ENCODE measurements around the gene LYRM4.

The LYRM4 gene

DNA sequence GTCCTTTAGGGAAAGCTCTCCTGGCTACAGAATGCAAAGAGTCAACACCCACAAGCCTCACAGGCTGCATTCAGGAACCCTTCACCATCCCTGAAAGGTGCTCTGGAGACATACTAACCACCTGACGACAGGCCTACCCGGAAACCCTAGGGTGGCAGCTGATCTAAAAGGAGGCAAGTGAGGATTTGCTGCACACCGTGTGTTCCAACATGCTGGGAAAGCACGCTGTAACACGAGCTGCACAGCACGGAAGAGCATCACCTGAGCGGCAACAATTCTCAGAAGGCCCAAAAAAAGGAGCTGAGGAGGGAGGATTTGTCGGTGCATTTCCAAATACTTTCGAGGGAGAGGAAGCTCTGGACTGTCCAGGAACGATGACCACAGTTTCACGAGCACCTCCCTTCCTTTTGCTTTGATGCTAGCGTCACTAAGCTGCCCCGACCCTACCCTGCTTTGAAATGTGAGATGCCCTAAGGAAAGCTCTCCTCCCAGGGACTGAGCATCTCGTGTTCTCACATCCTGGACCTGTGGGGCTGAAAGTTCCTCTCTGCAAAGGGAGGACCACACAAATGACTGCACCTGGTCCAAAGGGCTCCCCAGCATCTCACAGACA is 88.6 kb downstream of the LYRM4 start:
- no peak for DNase-seq

DNA sequence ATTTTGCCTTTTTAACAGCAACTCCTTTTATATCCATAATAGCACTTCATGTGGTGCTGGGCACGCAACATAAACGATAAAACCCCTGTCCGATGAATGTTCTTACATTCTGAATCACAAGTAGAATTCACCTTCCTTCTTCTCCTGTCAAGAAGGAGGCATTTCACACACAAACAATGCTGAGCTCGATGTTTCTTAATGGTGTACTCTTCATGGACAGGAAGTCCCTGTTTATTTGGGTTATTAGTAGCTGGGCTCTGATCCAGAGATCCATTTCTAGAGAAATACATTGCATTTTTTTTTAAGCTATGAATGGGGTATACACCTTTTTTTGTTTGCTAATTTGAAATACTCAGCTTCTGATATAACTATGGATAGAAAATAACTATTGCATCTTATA is 93.2 kb downstream of the LYRM4 start:
- DNase-seq = no peak

DNA sequence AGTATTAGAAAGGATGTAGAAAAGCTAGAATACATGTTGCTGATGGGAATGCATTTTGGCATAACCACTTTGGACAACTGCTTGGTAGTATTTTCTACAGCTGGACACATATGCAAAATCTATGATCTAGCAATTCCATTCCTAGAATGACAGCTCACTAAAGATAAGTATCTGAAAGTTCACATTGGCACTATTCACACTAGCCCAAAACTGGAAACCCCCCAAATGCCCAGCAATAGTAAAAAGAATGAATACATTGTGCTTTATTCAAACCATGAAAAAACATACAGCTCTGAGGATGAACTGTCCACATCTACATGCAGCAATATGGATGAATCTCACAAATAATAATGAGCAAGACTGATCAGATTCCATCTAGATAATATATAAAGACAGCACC is 96.7 kb downstream of the LYRM4 start:
- DNase-seq = no peak

DNA sequence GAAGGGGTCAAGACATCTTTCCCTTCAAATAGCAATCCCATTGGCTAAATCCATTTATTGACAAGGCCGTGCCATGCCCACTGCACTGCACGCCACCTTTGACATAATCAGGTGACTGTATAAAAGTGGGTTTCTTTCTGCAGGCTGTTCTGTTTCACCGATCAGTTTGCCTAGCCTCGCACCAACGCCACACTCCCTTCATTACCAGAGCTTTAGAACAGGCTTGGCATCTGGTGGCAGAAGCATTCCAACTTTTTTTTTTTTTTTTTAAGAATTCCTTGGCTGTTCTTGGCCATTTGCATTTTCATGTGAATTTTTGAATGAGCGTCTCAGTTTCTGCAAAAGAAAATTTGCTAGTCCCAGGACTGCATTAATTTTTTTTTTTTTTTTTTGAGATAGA is 97.5 kb downstream of the LYRM4 start:
- no peak for DNase-seq

DNA sequence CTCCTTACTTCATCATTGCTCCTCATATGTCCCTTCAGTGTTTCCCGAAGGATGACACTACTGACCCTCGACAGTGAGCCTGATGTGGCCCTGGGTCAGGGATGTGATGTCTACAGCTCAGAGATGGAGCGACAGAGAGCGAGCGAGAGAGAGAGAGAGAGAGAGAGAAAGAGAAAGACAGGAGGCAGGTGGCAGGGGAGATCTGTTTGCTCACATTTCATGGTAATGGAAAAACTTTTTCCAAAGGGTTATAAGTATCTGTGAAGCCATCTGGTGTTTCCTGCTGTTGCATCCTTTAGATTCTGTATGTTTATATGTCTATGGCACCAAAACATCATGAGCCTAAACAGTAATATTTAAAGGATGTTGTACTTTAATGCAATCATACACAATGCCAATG is 98.4 kb downstream of the LYRM4 start:
- no peak for DNase-seq

DNA sequence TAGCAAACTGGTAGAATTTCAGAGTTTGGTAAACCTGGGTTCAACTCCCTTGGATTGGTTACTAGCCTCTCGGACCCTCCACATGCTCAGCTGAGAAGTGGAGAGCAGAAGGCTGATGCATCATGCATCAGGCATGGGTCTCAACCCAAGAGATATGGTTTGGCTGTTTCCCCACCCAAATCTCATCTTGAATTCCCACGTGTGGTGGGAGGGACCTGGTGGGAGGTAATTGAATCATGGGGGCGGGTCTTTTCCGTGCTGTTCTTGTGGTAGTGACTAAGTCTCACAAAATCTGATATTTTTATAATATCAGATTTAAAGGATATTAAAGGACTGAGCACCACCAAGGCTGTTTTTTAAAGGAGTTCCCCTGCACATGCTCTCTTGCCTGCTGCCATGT is 100.5 kb downstream of the LYRM4 start:
- no peak for DNase-seq

DNA sequence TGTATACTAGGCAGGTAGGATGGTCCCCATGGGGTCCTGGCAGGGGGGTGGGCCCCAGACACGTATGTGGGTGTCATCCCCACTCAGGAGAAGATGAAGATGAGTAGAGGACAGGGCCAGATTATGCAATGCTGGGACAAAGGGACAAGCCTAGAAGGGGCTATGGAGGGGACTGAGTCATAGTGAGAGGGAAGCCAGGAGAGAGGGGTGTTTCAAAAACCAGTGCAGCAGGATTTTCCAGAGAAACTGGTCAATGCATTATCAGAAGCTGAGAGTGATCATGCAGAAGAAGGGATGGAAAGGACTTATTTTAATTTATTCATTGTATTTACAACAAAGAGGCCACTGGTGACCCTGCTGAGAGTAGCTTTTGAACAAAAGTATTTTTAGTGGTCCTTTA is 101.6 kb downstream of the LYRM4 start:
- DNase-seq = no peak

DNA sequence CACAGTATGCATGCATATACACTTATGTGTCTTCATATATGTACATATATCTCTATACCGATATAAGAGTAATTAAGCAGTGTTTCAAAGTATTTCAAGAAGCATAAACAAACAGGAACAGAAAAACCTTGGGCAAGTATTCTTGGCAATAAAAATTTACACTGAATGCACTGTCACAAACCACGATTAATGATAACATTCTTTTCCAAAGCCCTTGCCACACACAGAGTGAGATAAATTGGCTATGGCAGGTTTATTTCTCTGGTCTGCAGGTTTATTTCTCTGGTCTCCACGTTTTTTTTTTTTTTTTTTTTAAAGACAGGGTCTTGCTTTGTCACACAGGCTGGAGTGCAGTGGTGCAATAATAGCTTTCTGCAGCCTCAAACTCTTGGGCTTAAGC is 102.6 kb downstream of the LYRM4 start:
- no peak for DNase-seq

DNA sequence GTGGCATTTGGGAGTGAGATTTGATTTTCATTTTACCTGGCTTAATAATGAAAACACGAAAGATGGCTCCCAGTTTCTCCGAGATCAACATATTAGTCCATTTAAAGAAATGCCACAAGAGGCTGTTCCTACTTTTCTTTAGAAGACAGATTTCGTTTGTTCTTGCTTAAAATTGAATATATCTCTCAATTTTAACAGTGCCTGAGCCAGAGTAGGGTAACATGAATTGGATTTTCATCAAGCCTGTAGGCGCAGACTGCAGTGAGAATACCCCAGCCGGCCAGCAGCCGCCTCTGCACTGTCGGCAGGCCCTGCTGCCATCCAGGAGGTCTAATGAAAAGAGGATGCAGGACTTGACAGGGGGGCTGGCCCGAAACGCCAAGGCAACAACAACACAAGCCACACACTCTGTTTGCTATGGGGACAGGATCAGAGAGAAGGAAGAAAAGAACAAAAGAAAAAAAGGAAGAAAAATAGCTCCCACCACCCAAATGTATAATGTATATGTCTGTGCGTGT is 103.1 kb downstream of the LYRM4 start:
- DNase-seq = no peak

DNA sequence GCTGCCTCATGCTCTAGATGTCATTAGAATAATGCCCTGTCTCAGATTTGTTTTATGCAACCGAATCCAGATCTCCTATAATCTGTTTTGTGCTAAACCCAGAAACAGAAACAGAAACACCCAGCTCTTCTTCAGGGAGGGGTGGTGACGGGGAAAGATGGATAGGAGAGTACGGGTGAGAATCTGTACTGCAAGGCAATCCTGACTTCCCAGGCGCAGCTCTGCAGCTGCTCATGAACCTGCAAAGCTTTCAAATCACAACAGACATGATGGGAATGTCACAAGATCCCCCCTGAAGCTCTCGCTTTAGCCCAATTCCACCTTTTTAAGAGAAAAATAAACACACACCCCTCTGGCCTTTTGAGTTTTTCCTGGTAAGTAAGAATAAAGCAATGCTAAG is 104.1 kb downstream of the LYRM4 start:
- no peak for DNase-seq

DNA sequence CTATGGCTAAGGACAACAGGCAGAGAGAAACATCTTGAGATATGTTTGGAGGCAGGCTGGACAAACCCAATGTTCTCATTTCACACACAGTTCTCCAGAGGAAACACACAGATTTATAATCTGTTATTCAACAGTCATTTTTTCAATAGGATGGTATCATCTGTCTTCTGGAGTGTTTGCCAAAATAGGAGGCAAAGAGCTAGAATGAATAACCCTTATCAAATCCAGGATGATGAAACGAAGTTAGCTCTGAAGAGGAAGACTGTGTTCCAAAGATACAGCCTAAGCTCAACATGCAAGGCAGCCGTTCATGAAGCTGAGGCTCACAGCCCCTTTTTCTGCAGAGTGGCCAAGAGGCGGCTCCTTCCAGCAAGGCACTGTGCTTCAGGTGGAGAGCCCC is 104.8 kb downstream of the LYRM4 start:
- DNase-seq = no peak

DNA sequence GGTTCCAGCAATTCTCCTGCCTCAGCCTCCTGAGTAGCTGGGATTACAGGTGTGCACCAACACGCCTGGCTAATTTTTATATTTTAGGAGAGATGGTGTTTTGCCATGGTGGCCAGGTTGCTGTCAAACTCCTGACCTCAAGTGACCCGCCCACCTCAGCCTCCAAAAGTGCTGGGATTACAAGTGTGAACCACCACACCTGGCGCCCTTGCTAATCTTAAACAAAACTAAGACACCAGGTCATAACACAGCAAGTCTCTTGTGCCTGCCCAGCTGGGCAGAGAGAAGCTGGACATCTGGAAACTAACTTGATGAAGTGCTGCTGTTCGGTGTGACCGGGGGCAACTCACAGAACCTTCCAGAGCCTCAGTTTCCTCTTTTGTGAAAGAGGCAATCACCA is 107.6 kb downstream of the LYRM4 start:
- no peak for DNase-seq

DNA sequence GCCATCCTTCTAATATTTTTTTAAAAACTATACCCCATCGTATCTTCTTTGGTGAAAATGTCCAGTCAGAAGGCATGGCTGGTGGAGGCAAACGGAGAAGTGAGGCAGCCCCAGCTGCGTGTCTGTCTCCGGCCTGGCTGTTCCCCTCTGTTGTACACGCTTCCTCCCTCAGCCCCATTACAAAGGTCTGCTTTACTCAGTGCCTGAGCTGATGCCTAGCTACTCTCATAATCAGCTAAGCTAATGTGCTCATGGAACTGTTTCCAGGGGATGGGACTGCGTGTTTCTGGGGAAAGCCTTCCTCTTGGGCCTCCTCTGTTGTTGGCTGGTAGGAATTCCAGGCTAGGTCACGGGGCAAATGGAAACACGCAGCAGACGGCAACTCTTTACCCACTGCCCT is 108.3 kb downstream of the LYRM4 start:
- no peak for DNase-seq

DNA sequence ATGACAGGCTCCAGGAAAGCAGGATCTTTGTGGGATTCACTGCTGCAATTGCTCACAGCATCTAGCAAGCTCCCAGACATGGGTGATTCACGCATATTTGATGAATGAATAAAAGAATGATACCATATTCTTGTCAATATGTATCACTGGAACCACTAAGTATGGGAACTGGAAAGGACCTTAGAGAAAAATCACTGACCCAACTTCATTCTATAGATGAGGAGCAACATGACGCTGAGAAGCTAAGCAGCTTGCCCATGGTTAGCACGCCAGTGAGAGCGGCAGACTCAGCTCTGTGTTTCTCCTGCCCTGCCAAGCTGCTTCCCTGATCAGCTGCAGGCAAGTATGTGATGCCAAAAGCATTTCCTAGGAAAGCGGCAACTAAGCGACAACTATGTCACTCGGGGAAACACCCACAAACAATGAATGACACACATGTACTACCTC is 108.8 kb downstream of the LYRM4 start:
- DNase-seq = no peak

DNA sequence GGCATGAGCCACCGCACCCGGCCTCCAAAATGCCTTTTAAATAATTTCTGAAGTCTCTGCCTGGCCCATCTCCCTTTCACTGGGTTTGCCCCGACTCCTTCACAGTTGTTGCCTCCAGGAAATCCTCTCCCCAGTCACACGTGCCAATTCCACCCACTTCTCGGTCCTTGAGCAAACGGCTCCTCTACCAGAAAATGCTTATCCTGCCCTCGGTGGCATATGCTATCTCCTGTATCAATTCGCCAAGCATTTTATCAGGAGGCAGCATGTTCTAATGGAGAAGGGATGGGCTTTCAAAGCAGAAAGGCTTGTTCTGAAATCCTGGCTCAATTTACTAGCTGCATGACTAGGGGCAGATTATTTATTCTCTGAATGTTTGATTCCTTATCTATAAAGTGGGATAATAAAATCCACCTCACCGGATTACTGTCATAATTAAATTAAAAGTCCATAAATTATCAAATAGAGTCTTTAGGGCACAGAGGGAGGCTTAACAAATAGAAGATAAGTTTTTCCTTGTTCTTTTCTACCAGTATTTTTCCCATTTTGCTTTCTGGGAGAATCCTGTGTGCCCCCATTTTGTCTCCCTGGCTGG is 109.3 kb downstream of the LYRM4 start:
- DNase-seq = no peak

DNA sequence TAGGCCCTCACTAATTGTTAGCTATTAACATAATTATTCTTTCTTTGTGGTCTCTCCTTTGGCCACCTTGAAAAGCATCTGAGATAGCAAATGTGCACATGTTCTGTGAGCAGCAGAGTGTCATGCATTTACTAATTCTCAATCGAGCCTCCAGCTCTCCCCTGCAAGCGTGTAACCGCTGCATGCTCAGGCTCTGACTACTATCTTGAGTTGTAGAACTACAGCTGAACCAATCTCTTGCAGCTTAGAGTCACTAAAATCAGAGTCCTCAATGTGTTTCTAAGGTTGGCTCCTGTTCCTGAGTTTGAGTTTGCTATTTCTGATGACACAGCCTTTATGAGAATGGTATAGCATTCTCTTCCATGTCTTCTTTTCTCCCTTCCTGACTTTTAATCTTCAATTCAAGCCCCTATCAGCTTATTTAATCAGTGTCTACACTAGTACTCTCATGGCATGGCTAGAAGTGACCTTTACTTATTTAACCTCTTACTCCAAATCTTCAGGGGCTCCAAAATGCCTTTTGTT is 110.1 kb downstream of the LYRM4 start:
- no peak for DNase-seq

DNA sequence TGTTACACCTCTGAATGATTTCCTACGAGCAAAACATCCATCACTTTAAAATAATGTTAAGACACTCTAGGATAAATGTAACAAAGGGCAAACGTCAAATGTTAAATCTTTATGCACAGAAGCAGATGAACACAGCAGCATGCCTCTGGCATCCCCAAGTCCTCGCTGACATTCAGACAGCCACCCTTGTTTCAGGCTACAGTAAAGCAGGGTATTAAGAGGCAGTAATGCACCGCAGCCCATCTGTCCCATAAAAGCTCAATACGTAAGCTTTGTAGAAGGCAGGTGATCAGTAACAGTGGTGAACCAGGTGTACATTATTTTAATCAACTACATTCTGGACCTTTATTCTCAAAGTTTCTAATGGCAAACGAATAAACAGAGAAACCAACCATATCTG is 110.9 kb downstream of the LYRM4 start:
- DNase-seq = no peak

DNA sequence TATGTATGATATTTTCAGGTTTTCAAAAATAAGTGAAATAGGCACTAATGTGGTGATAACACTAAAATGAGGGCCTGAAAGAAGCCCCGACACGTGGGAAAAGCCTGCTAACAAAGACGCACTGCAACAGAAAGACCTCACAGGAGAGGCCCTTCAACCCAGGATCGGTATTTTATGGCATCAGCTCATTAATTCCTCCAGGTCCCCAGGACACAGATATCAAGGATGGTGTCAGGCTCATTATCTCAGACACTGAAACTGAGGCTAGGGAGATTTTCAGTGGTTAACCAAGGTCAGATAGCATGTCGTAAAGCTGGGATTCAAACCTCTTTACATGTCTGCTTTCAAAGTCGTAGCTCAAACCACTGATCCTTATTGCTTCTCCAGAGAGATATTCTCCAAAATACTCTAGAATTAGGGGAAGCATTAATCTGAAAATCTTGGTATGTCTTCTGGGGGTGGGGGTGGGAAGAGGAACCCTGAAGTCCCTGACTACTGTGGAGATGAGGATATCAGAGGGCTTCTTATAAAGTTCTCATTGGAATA is 111.5 kb downstream of the LYRM4 start:
- no peak for DNase-seq

DNA sequence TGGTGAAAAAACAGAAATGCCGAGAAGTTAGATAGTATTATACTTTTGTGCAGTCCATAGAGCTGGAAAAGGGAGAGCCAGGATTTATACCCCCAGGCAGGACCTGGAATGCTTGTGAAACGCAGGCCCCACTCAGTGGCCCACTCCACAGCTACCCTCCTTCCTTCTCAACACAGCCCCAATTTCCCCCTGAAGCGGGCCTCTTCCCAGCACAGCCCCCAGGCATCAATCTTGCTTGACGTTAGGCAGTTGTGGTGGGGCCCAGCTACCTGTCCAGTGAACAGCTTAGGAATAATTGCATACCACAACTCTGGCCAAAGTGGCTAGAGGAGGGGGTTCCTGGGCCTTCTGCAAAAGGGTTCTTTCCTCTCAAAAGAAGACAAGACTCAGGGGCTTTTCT is 114.4 kb downstream of the LYRM4 start:
- DNase-seq = no peak

DNA sequence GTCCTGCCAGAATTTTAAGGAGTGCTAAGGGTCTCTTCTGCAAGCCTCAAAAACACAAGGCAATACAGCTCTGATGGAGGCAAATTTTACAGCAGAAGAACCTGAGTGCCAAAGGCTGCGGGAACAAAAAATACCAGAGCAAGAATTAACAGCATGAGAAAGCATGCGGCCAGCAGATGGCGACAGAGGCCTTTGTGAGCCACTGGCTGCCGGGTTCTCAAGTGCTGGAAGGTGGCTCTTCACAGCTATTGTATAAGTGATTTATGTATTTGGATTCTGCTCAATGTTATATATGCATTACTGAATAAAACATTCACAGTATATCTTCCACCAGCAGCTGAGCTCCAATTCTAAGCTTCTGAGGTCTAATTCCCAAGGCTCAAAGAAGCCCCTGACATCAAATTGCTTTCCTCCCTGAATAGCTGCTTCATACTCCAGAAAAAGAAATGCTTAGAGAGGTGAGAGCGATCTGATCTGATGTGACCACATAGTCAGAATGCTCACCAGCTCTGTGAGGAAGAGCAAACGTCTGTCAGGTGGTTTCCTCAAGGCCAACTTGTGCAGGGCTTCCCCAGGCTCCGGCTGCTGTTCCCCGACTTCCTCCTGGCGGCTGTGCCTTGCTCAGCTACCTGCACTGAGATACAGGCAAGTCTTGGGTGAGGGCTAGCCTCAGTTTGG is 117.0 kb downstream of the LYRM4 start:
- peak; percentile 81 for DNase-seq

DNA sequence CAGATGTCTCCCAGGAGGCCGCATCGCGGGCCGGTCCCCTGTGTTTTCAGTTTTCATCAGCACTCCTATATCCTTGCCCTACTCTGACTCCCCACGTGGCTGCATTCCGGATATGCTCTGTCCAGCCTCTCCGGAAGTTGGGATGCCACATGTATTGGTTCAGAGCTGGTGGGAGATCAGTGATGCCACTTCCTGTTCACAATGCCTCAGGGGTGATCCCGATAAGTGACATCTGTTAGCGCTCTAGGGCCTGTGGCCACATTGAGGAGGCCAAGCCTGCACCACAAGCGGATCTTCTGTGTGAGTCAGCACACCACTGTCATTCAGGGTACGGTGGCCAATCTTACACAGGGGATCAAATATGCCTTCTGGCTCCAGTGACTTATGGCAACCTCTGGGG is 117.8 kb downstream of the LYRM4 start:
- no peak for DNase-seq

DNA sequence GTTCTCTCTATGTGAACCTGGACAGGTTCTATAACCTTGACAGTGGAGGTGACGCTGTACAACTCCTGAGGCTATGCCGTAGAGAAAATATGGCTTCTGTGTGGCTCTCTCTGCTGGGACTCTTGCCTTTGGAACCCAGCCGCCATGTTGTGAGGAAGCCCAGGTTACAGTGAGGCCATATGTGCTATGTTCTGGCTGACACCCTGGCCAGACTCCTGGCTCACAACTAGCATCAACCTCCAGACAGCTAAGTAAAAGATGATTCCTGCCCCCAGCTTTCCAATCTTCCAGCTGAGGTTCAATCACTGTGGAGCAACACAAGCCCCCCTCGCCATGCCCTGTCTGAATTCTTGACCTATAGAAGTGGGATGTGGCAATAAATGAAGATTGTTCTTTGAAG is 118.6 kb downstream of the LYRM4 start:
- DNase-seq = no peak

DNA sequence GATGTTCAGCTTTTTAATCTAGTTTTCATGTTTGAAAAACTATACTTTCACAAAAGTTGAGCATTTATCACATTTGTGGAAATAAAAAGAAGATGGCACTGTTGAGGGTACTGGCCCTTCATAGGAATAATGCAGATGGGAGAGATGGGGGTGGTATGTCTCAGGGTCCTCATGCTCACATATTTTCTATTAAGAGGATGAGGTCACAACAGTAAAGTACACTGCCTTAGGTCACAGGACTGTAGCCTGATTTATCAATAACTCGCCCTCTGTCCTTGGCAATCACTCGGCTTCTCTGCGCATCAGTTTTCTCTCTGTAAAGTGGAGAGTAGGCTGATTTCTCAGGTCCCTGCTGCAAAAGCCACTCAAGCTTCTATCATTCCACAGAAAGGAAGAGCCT is 119.7 kb downstream of the LYRM4 start:
- no peak for DNase-seq

Data from KG1 (cell line).